Measurements from ENCODE around the gene UQCRQ.

GRCh38 chr5:132860742-132861141, 5.7 kb upstream of the UQCRQ start:
- no peak for TF ChIP-seq CTCF (conservative IDR thresholded peaks at IDR 0.05; ENCODE audit: low read length)
- no peak for TF ChIP-seq EZH2phosphoT487 (IDR thresholded peaks at IDR 0.05; ENCODE audit: borderline replicate concordance)

Data from Loucy (cell line).